Measurements from ENCODE around the gene DOLPP1.

Gene DOLPP1

GRCh38 chr9:129037767-129038098, 43.2 kb upstream of the DOLPP1 start:
- Histone ChIP-seq H4K20me1 (ENCODE audit: control insufficient read depth, insufficient read depth, low read depth, low read length) (no peaks in the 10 kb centered on the region), H3F3A (ENCODE audit: control insufficient read depth, insufficient read depth) (no peaks in the 10 kb centered on the region), H3K4me3 (ENCODE audit: low read length) (peak overlapping the region; percentile 94), H3K9me3 (ENCODE audit: control insufficient read depth, insufficient read depth, low read length) (no peaks in the 10 kb centered on the region), H3K9me2 (replicated peaks; ENCODE audit: control insufficient read depth, low read length) (no peaks in the 10 kb centered on the region), H3K27ac (ENCODE audit: low read depth, low read length) (no peak overlapping the region), H3K27me3 (ENCODE audit: control insufficient read depth, low read length) (no peaks in the 10 kb centered on the region), H3K79me2 (ENCODE audit: control insufficient read depth, low read length) (peaks cover 27% of the 10 kb centered on the region), H3K4me1 (ENCODE audit: control insufficient read depth, low read length) (peaks cover 23% of the 10 kb centered on the region), H3K4me2 (ENCODE audit: low read length) (peak overlapping the region; percentile 86), H3K36me3 (ENCODE audit: control insufficient read depth, low read length) (peaks cover 17% of the 10 kb centered on the region)
- TF ChIP-seq, protein P1, sequence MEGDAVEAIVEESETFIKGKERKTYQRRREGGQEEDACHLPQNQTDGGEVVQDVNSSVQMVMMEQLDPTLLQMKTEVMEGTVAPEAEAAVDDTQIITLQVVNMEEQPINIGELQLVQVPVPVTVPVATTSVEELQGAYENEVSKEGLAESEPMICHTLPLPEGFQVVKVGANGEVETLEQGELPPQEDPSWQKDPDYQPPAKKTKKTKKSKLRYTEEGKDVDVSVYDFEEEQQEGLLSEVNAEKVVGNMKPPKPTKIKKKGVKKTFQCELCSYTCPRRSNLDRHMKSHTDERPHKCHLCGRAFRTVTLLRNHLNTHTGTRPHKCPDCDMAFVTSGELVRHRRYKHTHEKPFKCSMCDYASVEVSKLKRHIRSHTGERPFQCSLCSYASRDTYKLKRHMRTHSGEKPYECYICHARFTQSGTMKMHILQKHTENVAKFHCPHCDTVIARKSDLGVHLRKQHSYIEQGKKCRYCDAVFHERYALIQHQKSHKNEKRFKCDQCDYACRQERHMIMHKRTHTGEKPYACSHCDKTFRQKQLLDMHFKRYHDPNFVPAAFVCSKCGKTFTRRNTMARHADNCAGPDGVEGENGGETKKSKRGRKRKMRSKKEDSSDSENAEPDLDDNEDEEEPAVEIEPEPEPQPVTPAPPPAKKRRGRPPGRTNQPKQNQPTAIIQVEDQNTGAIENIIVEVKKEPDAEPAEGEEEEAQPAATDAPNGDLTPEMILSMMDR (IDR thresholded peaks at IDR 0.05; ENCODE audit: low read depth, low read length, poor library complexity, severe bottlenecking): no peak
- no peak for TF ChIP-seq EZH2phosphoT487 (IDR thresholded peaks at IDR 0.05; ENCODE audit: borderline replicate concordance, low read length)

- Histone ChIP-seq H3K27me3 (ENCODE audit: control insufficient read depth, low read length) (no peaks in the 10 kb centered on the region), H3K36me3 (ENCODE audit: control insufficient read depth, low read length) (peaks cover 17% of the 10 kb centered on the region), H3K4me1 (ENCODE audit: control insufficient read depth, low read length) (peaks cover 23% of the 10 kb centered on the region), H4K20me1 (ENCODE audit: control insufficient read depth, insufficient read depth, low read depth, low read length) (no peaks in the 10 kb centered on the region), H3K79me2 (ENCODE audit: control insufficient read depth, low read length) (peaks cover 27% of the 10 kb centered on the region), H3K27ac (ENCODE audit: low read depth, low read length) (no peak overlapping the region), H3K4me2 (ENCODE audit: low read length) (peak overlapping the region; percentile 86), H3K9me2 (replicated peaks; ENCODE audit: control insufficient read depth, low read length) (no peaks in the 10 kb centered on the region), H3K4me3 (ENCODE audit: low read length) (no peak overlapping the region), H3K9me3 (ENCODE audit: control insufficient read depth, insufficient read depth, low read length) (no peaks in the 10 kb centered on the region), H3F3A (ENCODE audit: control insufficient read depth, insufficient read depth) (no peaks in the 10 kb centered on the region)
- TF ChIP-seq EZH2phosphoT487 (IDR thresholded peaks at IDR 0.05; ENCODE audit: borderline replicate concordance, low read length): no peak
- TF ChIP-seq, protein P1 (IDR thresholded peaks at IDR 0.05; ENCODE audit: low read depth, low read length, poor library complexity, severe bottlenecking): no peak
These were observed 42.6 kb upstream of the DOLPP1 start for GRCh38 chr9:129038109-129038852.

- TF ChIP-seq, protein P1 (IDR thresholded peaks at IDR 0.05; ENCODE audit: low read depth, low read length, poor library complexity, severe bottlenecking): no peak
- TF ChIP-seq EZH2phosphoT487 (IDR thresholded peaks at IDR 0.05; ENCODE audit: borderline replicate concordance, low read length): no peak
- Histone ChIP-seq H3K9me3 (ENCODE audit: control insufficient read depth, insufficient read depth, low read length) (no peaks in the 10 kb centered on the region), H3K27ac (ENCODE audit: low read depth, low read length) (no peak overlapping the region), H3K4me3 (ENCODE audit: low read length) (no peak overlapping the region), H3K4me2 (ENCODE audit: low read length) (no peak overlapping the region), H4K20me1 (ENCODE audit: control insufficient read depth, insufficient read depth, low read depth, low read length) (no peaks in the 10 kb centered on the region), H3K79me2 (ENCODE audit: control insufficient read depth, low read length) (peaks cover 27% of the 10 kb centered on the region), H3F3A (ENCODE audit: control insufficient read depth, insufficient read depth) (no peaks in the 10 kb centered on the region), H3K4me1 (ENCODE audit: control insufficient read depth, low read length) (peaks cover 23% of the 10 kb centered on the region), H3K36me3 (ENCODE audit: control insufficient read depth, low read length) (peaks cover 21% of the 10 kb centered on the region), H3K27me3 (ENCODE audit: control insufficient read depth, low read length) (no peaks in the 10 kb centered on the region), H3K9me2 (replicated peaks; ENCODE audit: control insufficient read depth, low read length) (no peaks in the 10 kb centered on the region)
These were observed 40.7 kb upstream of the DOLPP1 start for GRCh38 chr9:129040113-129040643.
